GM18873 (cell line): ENCODE results near the gene ARMCX1.
"Not testable (repeated sequence)": the region's sequence is repeated elsewhere in the genome, so short reads cannot be mapped to it uniquely, and the experiment has no call there.

Experiments
- ATAC-seq: cut with Tn5 transposase; IDR thresholded peaks from one replicate; pipeline ENCODE4 v1.9.1; 2021; ENCODE audit warnings: mild to moderate bottlenecking, moderate library complexity, moderate number of reproducible peaks; ENCODE audit not compliant: unreplicated experiment, low FRiP score

The ARMCX1 gene

GRCh38 chrX:101550362-101550750 is at the start of gene ARMCX1:
Gene ARMCX1 (plus strand): TSS chrX:101550547. CDS start chrX:101552931, 2,384 bp downstream.
- no peak for ATAC-seq

GRCh38 chrX:101502929-101503328 is 47.4 kb upstream of the ARMCX1 start:
- ATAC-seq: not testable (repeated sequence)

GRCh38 chrX:101507372-101507771 is 43.0 kb upstream of the ARMCX1 start:
- ATAC-seq: no peak

- no peak for ATAC-seq
Observed at GRCh38 chrX:101507986-101508385, 42.4 kb upstream of the ARMCX1 start.

GRCh38 chrX:101530944-101531343 is 19.4 kb upstream of the ARMCX1 start:
- ATAC-seq: no peak

GRCh38 chrX:101539116-101539515 is 11.2 kb upstream of the ARMCX1 start:
- no peak for ATAC-seq

GRCh38 chrX:101550751-101551379 is 518 bp downstream of the ARMCX1 start:
- no peak for ATAC-seq

- no peak for ATAC-seq
Observed at GRCh38 chrX:101551380-101551767, 1.0 kb downstream of the ARMCX1 start.

GRCh38 chrX:101552714-101553113 is 2.4 kb downstream of the ARMCX1 start:
- ATAC-seq: no peak

- ATAC-seq: no peak
Observed at GRCh38 chrX:101564651-101565050, 14.3 kb downstream of the ARMCX1 start.

GRCh38 chrX:101595739-101596419 is 45.5 kb downstream of the ARMCX1 start:
- peak; percentile 99 for ATAC-seq

- not testable (repeated sequence) for ATAC-seq
Observed at GRCh38 chrX:101599592-101599991, 49.2 kb downstream of the ARMCX1 start.

- ATAC-seq: no peak
Observed at GRCh38 chrX:101602077-101602476, 51.7 kb downstream of the ARMCX1 start.
